Brain microvascular endothelial cell (primary cell): ENCODE results near the gene PRSS36.
"Not testable (repeated sequence)": the region's sequence is repeated elsewhere in the genome, so short reads cannot be mapped to it uniquely, and the experiment has no call there.

ENCODE experiments used
- DNase-seq: peaks from one replicate; pipeline ENCODE4 v3.0.0-alpha.2; 2020
- H3K27ac ChIP-seq: fragments of 250-450 bp; sonication (Bioruptor Pico); 2 replicates; pipeline ENCODE4 v1.5.1; 2020; ENCODE audit warnings: mild to moderate bottlenecking, moderate library complexity
- H3K27me3 ChIP-seq: fragments of 250-450 bp; sonication (Bioruptor Pico); replicated peaks from 2 replicates; pipeline ENCODE4 v1.5.1; 2020; ENCODE audit warnings: mild to moderate bottlenecking
- H3K36me3 ChIP-seq: fragments of 250-450 bp; sonication (Bioruptor Pico); replicated peaks from 2 replicates; pipeline ENCODE4 v1.5.1; 2020; ENCODE audit warnings: mild to moderate bottlenecking
- H3K4me3 ChIP-seq: 2 replicates; pipeline ENCODE4 v1.5.1; 2011; ENCODE audit warnings: low read depth, mild to moderate bottlenecking, control low read depth, low read length, moderate library complexity
- in situ Hi-C: cut with HindIII; loops from 2 replicates; pipeline ENCODE4 v1.10.0; 2017; ENCODE audit warnings: low sequenced_read_pairs, low pct_ligation_motif_present
- TF ChIP-seq, protein P1 (sequence below): IDR thresholded peaks from 2 replicates; pipeline ENCODE4 v1.5.1; 2011; ENCODE audit warnings: low read depth, mild to moderate bottlenecking, moderate library complexity, low read length, control low read depth, inconsistent platforms; ENCODE audit errors: missing control alignments

The PRSS36 gene

DNA sequence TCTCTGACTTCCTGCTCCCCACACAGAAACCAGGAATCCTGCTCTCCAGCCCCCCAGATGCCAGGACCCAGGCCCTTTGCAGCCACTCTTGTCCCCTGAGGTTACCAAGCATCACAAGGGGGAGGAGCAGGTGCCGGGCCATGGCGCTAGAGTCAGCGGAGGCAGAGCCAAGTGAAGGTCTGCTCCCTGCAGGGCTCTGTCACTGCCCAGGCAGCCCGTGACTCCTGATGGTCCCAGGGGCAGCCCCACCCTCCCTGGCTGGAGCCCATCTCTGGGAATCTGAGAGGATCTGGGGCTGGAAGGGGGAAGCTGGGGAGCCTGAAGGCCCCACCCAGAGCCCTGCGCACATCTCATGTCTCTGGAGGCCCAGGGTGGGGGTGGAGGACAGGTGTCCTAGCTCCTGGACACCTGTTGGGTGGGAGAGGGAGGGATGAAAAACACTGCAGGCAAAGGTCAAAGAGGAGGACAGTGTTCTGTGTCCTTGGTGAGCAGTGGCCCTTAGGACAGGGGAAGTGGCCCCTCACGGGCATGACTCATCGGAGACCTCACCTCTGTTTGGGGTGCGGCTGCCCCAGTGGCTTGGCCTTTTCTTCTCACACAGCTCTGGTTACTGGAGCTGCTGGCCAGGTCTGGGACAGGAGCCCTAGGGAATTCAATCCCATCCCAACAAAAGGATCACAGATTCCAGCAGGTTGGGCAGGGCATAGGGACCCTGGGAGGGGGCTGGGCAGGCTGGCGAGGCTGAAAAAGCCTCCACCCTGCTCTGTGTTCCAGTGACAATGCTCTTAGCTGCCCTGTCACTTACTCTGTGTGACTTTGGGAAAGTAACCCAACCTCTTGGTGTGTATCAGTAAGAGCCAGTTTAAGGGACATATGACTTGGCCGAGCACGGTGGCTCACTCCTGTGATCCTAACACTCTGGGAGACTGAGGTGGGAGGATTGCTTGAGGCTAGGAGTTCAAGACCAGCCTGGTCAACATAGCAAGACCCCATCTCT, at the start of gene PRSS36:
Gene PRSS36, minus strand, starts transcription at position 173 of the 997 bp plus-strand sequence. Its CDS starts 31 bp downstream, at position 142.
- H3K4me3 ChIP-seq, result no peak within 1 kb of the TSS
- no peak within 1 kb of the TSS for H3K27ac ChIP-seq
- no peaks in the 10 kb centered on the region for H3K36me3 ChIP-seq
- in situ Hi-C loops, result no loop called here
- peaks cover 11% of the 10 kb centered on the region for H3K27me3 ChIP-seq
- no peak for DNase-seq
- TF ChIP-seq, protein P1, sequence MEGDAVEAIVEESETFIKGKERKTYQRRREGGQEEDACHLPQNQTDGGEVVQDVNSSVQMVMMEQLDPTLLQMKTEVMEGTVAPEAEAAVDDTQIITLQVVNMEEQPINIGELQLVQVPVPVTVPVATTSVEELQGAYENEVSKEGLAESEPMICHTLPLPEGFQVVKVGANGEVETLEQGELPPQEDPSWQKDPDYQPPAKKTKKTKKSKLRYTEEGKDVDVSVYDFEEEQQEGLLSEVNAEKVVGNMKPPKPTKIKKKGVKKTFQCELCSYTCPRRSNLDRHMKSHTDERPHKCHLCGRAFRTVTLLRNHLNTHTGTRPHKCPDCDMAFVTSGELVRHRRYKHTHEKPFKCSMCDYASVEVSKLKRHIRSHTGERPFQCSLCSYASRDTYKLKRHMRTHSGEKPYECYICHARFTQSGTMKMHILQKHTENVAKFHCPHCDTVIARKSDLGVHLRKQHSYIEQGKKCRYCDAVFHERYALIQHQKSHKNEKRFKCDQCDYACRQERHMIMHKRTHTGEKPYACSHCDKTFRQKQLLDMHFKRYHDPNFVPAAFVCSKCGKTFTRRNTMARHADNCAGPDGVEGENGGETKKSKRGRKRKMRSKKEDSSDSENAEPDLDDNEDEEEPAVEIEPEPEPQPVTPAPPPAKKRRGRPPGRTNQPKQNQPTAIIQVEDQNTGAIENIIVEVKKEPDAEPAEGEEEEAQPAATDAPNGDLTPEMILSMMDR, result no peak

DNA sequence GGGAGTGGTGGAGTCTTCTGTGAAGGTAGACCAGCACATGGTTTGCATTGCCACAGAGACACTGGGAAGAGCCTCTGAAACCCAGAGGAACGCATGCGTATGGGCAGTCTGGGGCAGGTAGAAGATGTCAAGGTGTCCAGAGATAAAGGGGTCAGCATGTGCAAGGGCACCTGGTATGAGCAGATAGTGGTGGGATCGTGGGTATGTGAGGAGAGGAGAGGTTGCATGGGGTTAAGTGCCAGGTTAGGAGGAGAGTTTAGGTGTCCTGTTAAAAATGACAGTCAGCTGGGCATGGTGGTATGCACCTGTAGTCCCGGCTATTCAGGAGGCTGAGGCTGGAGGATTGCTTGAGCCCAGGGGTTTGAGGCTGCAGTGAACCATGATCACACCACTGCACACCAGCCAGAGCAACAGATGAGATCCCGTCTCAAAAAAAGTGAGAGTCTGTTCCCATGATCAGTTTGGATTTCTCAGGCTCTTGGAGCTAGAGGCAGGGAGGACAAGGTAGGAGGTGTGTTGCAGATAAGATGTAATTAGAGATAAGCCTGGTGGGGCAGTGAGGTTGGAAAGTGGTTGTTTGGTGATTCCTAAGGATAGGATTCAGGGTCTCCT, 49.7 kb upstream of the PRSS36 start:
- Histone ChIP-seq H3K36me3 (peaks cover 32% of the 10 kb centered on the region), H3K4me3 (no peak overlapping the region), H3K27me3 (no peaks in the 10 kb centered on the region), H3K27ac (no peak overlapping the region)
- TF ChIP-seq, protein P1, result no peak
- no peak for DNase-seq
- in situ Hi-C loops, result loop anchor here (25.0 kb wide), 1 partner anchor 263 kb away; the partner anchor contains the start of genes ARMC5 and TGFB1I1

DNA sequence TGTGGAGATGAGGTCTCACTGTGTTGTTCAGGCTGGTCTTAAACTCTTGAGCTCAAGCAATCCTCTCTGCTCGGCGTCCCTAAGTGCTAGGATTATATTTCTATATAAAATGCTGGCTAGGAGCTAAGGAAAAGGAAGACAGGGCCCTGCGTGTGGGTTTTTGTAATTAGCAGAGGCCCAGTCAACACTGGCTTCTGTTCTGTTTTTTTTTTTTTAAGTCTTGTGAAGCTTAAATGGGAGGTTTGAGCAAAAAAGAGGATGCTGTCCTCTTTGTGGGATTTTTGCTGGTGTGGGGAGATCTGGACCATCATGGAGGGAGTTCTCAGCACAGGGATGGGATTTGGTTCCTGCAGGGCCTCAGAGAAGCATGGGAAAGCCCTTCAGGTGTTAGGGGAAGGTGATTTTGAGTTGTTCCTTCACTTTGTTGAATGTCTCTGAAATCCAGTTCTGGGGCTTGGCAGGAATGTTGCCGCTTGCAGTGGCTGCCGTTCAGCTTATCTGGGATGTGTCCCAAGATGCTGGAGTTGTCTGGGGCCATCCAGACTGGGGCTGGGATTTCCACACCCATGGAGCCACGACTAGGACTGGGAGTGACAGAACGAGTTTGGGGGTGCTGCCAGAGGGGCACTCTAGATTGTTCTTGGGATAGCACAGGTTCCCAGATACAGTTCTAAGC, 48.5 kb upstream of the PRSS36 start:
- DNase-seq, result no peak
- no peak overlapping the region for H3K4me3 ChIP-seq
- no peak overlapping the region for H3K27ac ChIP-seq
- in situ Hi-C loops, result loop anchor here (25.0 kb wide), 1 partner anchor 264 kb away; the partner anchor contains the start of genes ARMC5 and TGFB1I1
- TF ChIP-seq, protein P1, result no peak
- H3K27me3 ChIP-seq, result no peaks in the 10 kb centered on the region
- H3K36me3 ChIP-seq, result peaks cover 43% of the 10 kb centered on the region

DNA sequence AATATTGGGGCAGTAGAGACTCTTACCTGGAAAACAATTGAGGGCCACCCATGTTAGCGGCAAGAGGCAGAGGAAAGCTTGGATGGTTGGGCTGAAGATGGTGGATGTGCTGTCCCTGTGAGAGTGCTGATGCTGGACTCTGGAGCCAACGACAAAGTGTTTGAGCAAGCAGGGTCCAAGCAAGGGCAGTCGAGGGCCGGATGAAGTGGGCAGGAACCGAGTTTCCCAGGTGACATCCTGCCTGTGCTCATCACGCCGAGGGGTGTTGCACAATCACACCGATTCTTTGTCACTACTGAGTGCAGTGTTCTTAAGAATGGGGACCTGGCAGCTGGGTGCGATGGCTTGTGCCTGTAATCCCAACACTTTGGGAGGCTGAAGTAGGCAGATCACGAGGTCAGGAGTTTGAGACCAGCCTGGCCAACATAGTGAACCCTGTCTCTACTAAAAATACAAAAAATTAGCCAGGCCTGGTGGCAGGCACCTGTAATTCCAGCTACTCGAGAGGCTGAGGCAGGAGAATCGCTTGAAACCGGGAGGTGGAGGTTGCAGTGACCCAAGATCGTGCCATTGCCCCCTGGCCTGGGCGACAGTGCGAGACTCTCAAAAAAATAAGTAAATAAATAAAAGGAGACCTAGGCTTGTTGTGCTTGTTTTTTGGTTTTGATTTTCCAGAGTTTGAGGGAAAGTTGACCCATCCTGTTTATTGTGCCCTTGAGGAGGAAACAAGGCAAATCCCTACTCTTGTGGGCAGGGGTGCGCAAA, 46.6 kb upstream of the PRSS36 start:
- peaks cover 61% of the 10 kb centered on the region for H3K36me3 ChIP-seq
- no peak for DNase-seq
- TF ChIP-seq, protein P1, result no peak
- H3K27ac ChIP-seq, result no peak overlapping the region
- no peaks in the 10 kb centered on the region for H3K27me3 ChIP-seq
- H3K4me3 ChIP-seq, result no peak overlapping the region
- in situ Hi-C loops, result loop anchor here (25.0 kb wide), 1 partner anchor 266 kb away; the partner anchor contains the start of genes ARMC5 and TGFB1I1

DNA sequence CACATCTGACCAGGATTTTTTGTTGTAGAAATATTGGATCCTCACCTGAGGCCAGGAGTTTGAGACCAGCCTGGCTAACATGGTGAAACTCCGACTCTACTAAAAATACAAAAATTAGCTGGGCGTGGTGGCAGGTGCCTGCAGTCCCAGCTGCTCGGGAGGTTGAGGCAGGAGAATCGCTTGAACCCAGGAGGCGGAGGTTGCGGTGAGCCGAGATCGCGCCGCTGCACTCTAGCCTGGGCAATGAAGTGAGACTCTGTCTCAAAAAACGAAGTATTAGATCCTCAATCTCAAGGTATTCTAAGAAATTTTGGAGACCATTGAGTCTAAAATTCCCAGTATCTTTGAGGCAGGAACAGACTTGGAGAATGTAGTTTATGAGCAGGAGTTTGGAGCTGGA, 46.0 kb upstream of the PRSS36 start:
- not testable (repeated sequence) for DNase-seq

More for the DNA sequence above, 46.0 kb upstream of the PRSS36 start:
- peaks cover 68% of the 10 kb centered on the region for H3K36me3 ChIP-seq
- not testable (repeated sequence) for H3K4me3 ChIP-seq, H3K27ac ChIP-seq, H3K27me3 ChIP-seq
- in situ Hi-C loops, result loop anchor here (25.0 kb wide), 1 partner anchor 266 kb away; the partner anchor contains the start of genes ARMC5 and TGFB1I1
